ENCODE data around the gene NPR2. TPM values are rescaled to one million over a fixed set of nuclear protein-coding genes. Genes with fewer than 3 reads are reported as not detected.

NPR2 gene
- total RNA-seq, 2 donors from 2014 or later = 22.9 to 26.0 TPM

DNA sequence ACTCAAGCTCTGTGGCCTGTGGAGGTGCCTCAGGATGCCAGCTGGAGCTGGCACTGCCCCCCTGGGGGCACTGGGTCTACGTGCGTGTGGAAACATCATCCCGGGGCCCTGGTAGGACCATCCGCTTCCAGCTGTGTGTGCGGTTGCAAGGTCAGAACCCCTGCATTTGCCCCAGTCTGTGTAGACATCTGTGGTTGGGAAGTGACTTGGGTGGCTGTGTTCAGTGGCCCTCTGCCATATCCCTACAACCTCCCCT lies 50.2 kb downstream of the NPR2 start:
- no peaks in the 10 kb centered on the region for H3K36me3 ChIP-seq (ENCODE audit: control insufficient read depth, insufficient read depth, low read length)

GRCh38 chr9:35842020-35842745 lies 50.8 kb downstream of the NPR2 start:
- H3K9ac ChIP-seq (ENCODE audit: extremely low read depth, low read length, poor library complexity, severe bottlenecking) = no peak overlapping the region
- no peak overlapping the region for H3K4me3 ChIP-seq (ENCODE audit: low read length)
- H3K4me1 ChIP-seq (ENCODE audit: control insufficient read depth, insufficient read depth, low read length) = no peaks in the 10 kb centered on the region
- no peak overlapping the region for H3K27ac Mint-ChIP-seq
- no peaks in the 10 kb centered on the region for H3K9me3 ChIP-seq (ENCODE audit: control insufficient read depth, low read length)
- peaks cover 3% of the 10 kb centered on the region for H3K36me3 Mint-ChIP-seq (ENCODE audit: low read depth)
- H3K36me3 ChIP-seq (ENCODE audit: control insufficient read depth, insufficient read depth, low read length) = peaks cover 4% of the 10 kb centered on the region
- no peak for TF ChIP-seq CTCF (conservative IDR thresholded peaks at IDR 0.05)
- H3K4me1 Mint-ChIP-seq = peaks cover 21% of the 10 kb centered on the region
- H3K4me3 Mint-ChIP-seq = no peak overlapping the region
- WGBS, 2 experiments (ENCODE audit: insufficient coverage in 1 of 2, insufficient read length in 1 of 2) = 94 to 96% methylated on average over 10 to 17 of the region's 17 CpGs
- peaks cover 36% of the 10 kb centered on the region for H3K27me3 Mint-ChIP-seq (ENCODE audit: insufficient read depth)
- H3K27ac ChIP-seq (ENCODE audit: low read depth, low read length) = no peak overlapping the region
- H3K9me3 Mint-ChIP-seq = no peaks in the 10 kb centered on the region
- no peak for DNase-seq
- H3K27me3 ChIP-seq (ENCODE audit: control insufficient read depth, insufficient read depth, low read length, poor library complexity, severe bottlenecking) = peaks cover 22% of the 10 kb centered on the region

More for the DNA sequence above, 50.2 kb downstream of the NPR2 start:
- 92 to 100% methylated on average over 1 to 5 of the region's 5 CpGs for WGBS, 2 experiments (ENCODE audit: insufficient coverage in 1 of 2, insufficient read length in 1 of 2)
- no peaks in the 10 kb centered on the region for H3K4me1 ChIP-seq (ENCODE audit: control insufficient read depth, insufficient read depth, low read length)
- Mint-ChIP-seq H3K4me3 (no peak overlapping the region), H3K27ac (no peak overlapping the region), H3K27me3 (ENCODE audit: insufficient read depth) (peaks cover 31% of the 10 kb centered on the region), H3K9me3 (no peaks in the 10 kb centered on the region), H3K36me3 (ENCODE audit: low read depth) (no peaks in the 10 kb centered on the region), H3K4me1 (peaks cover 21% of the 10 kb centered on the region)
- no peak for DNase-seq
- H3K4me3 ChIP-seq (ENCODE audit: low read length) = no peak overlapping the region
- no peak overlapping the region for H3K27ac ChIP-seq (ENCODE audit: low read depth, low read length)
- H3K9ac ChIP-seq (ENCODE audit: extremely low read depth, low read length, poor library complexity, severe bottlenecking) = no peak overlapping the region
- TF ChIP-seq CTCF (conservative IDR thresholded peaks at IDR 0.05) = no peak
- no peaks in the 10 kb centered on the region for H3K9me3 ChIP-seq (ENCODE audit: control insufficient read depth, low read length)
- peaks cover 16% of the 10 kb centered on the region for H3K27me3 ChIP-seq (ENCODE audit: control insufficient read depth, insufficient read depth, low read length, poor library complexity, severe bottlenecking)

DNA sequence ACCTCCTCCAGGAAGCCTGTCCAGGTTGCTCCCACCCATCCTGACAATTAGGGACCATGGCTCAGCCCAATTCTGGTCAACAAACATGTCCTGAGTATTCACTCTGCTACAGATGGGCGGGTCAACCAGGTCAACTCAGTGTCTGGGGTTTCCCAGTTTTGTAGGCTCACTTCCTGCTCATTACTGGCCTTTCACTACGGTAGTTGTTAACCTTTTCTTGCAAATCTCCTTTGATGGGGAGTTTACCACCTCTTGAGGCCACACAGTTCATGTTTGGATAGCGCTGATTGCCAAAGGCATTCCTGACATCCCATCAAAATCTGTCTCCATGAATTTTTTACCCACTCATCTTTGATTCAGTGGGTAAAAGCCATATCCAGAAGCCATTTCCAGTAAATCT lies 51.4 kb downstream of the NPR2 start:
- H3K4me3 ChIP-seq (ENCODE audit: low read length) = no peak overlapping the region
- H3K4me1 ChIP-seq (ENCODE audit: control insufficient read depth, insufficient read depth, low read length) = no peaks in the 10 kb centered on the region
- H3K27me3 Mint-ChIP-seq (ENCODE audit: insufficient read depth) = peaks cover 38% of the 10 kb centered on the region
- WGBS, 2 experiments (ENCODE audit: insufficient coverage in 1 of 2, insufficient read length in 1 of 2) = 89% methylated on average over 2 to 3 of the region's 3 CpGs
- no peak overlapping the region for H3K4me3 Mint-ChIP-seq
- TF ChIP-seq CTCF (conservative IDR thresholded peaks at IDR 0.05) = no peak
- no peak overlapping the region for H3K27ac Mint-ChIP-seq
- no peaks in the 10 kb centered on the region for H3K9me3 Mint-ChIP-seq
- peaks cover 6% of the 10 kb centered on the region for H3K36me3 ChIP-seq (ENCODE audit: control insufficient read depth, insufficient read depth, low read length)
- DNase-seq = no peak
- H3K27ac ChIP-seq (ENCODE audit: low read depth, low read length) = no peak overlapping the region
- peaks cover 28% of the 10 kb centered on the region for H3K27me3 ChIP-seq (ENCODE audit: control insufficient read depth, insufficient read depth, low read length, poor library complexity, severe bottlenecking)
- no peaks in the 10 kb centered on the region for H3K9me3 ChIP-seq (ENCODE audit: control insufficient read depth, low read length)
- H3K36me3 Mint-ChIP-seq (ENCODE audit: low read depth) = peaks cover 9% of the 10 kb centered on the region
- H3K9ac ChIP-seq (ENCODE audit: extremely low read depth, low read length, poor library complexity, severe bottlenecking) = no peak overlapping the region
- H3K4me1 Mint-ChIP-seq = peaks cover 21% of the 10 kb centered on the region
